Stomach (tissue), 4 donors: ENCODE data around the gene MYBPH.

Experiments
- CTCF ChIP-seq, 7 experiments: fragments of 450-650 bp in 4 of 7; fragments of 200-600 bp in 3 of 7; sonication (generic) in 3 of 7; IDR thresholded peaks; one replicate each; pipeline ENCODE4 v1.5.1; 2016 to 2019; ENCODE audit warnings: antibody characterized with exemption in 7 of 7, control low read depth in 2 of 7, mild to moderate bottlenecking in 1 of 7
- EP300 ChIP-seq: sonication (generic); formaldehyde crosslinking; IDR thresholded peaks from one replicate; pipeline ENCODE4 v1.6.1; 2017; ENCODE audit warnings: antibody characterized with exemption
- POLR2A ChIP-seq, 4 donors: fragments of 450-650 bp; IDR thresholded peaks; one replicate each; pipeline ENCODE4 v1.6.1; 2016; ENCODE audit warnings: antibody characterized with exemption in 4 of 4, control low read depth in 2 of 4, mild to moderate bottlenecking in 1 of 4, moderate library complexity in 1 of 4
- POLR2AphosphoS5 ChIP-seq, 3 donors: sonication (generic); formaldehyde crosslinking; IDR thresholded peaks; one replicate each; pipeline ENCODE4 v1.6.1; 2016; ENCODE audit warnings: antibody characterized with exemption in 3 of 3

- TF ChIP-seq CTCF (IDR thresholded peaks at IDR 0.05) (no peak), POLR2A (IDR thresholded peaks at IDR 0.05) (no peak), EP300 (no peak), POLR2AphosphoS5 (IDR thresholded peaks at IDR 0.05) (peak in 2 of 3 donors; percentile 50 to 66)
Measured at GRCh38 chr1:203199816-203200571, 24.4 kb upstream of the MYBPH start.
